CD14-positive monocyte (primary cell): ENCODE measurements around the gene NAIP. TPM values are rescaled to one million over a fixed set of nuclear protein-coding genes. Genes with fewer than 3 reads are reported as not detected.
A peak's percentile ranks its signal among the peaks of the same experiment; 100 is the strongest.
"Not testable (repeated sequence)": the region's sequence is repeated elsewhere in the genome, so short reads cannot be mapped to it uniquely, and the experiment has no call there.

Experiments used
- DNase-seq, 3 donors: peaks; one replicate each; pipeline ENCODE4 v3.0.0-alpha.2; 2011 to 2022
- H2AFZ ChIP-seq: 2 replicates; pipeline ENCODE4 v1.6.0; 2012; ENCODE audit warnings: mild to moderate bottlenecking, low read depth, low read length, inconsistent platforms; ENCODE audit not compliant: insufficient read depth, poor library complexity, severe bottlenecking
- H3K27ac ChIP-seq, 2 donors: 1 replicate in 1 of 2; 2 replicates in 1 of 2; pipeline ENCODE4 v1.5.1; 2012 to 2013; ENCODE audit warnings: low read length in 2 of 2, control low read depth in 1 of 2, inconsistent platforms in 1 of 2, low read depth in 1 of 2, mild to moderate bottlenecking in 1 of 2
- H3K27me3 ChIP-seq, 2 donors: one replicate each; pipeline versions ENCODE4 v1.6.0 to v1.6.1; 2011 to 2013; ENCODE audit warnings: low read length in 2 of 2; ENCODE audit not compliant: control insufficient read depth in 2 of 2, insufficient read depth in 2 of 2
- H3K36me3 ChIP-seq, 2 donors: replicated peaks in 1 of 2; 1 replicate in 1 of 2; 2 replicates in 1 of 2; pipeline versions ENCODE4 v1.5.1 to v1.6.1; 2012 to 2013; ENCODE audit warnings: low read length in 2 of 2, control low read depth in 1 of 2, inconsistent platforms in 1 of 2, mild to moderate bottlenecking in 1 of 2; ENCODE audit not compliant: insufficient read depth in 2 of 2, control insufficient read depth in 1 of 2
- H3K4me1 ChIP-seq, 2 donors: 1 replicate in 1 of 2; 2 replicates in 1 of 2; pipeline versions ENCODE4 v1.5.1 to v1.6.1; 2012 to 2013; ENCODE audit warnings: low read length in 2 of 2, control low read depth in 1 of 2, inconsistent platforms in 1 of 2, mild to moderate bottlenecking in 1 of 2, moderate library complexity in 1 of 2; ENCODE audit not compliant: insufficient read depth in 2 of 2, control insufficient read depth in 1 of 2
- H3K4me2 ChIP-seq: replicated peaks from 2 replicates; pipeline ENCODE3; 2012; ENCODE audit warnings: low read length, moderate library complexity, mild to moderate bottlenecking; ENCODE audit not compliant: poor library complexity, severe bottlenecking; ENCODE audit errors: extremely low read depth
- H3K4me3 ChIP-seq, 3 experiments: fragments of 200-600 bp in 1 of 3; sonication (generic) in 1 of 3; replicated peaks in 1 of 3; 1 replicate in 2 of 3; 2 replicates in 1 of 3; pipeline ENCODE4 v1.5.1; 2011 to 2013; ENCODE audit warnings: low read length in 3 of 3, mild to moderate bottlenecking in 3 of 3, control low read depth in 2 of 3, low read depth in 2 of 3, inconsistent platforms in 1 of 3, moderate library complexity in 1 of 3
- H3K79me2 ChIP-seq: 2 replicates; pipeline ENCODE4 v1.6.0; 2012; ENCODE audit warnings: mild to moderate bottlenecking, control low read depth, inconsistent platforms, low read length, moderate library complexity; ENCODE audit not compliant: insufficient read depth
- H3K9ac ChIP-seq: 2 replicates; pipeline ENCODE4 v1.6.0; 2017; ENCODE audit warnings: low read length, mild to moderate bottlenecking; ENCODE audit not compliant: insufficient read depth, poor library complexity, severe bottlenecking
- H3K9me3 ChIP-seq, 2 donors: replicated peaks in 1 of 2; 1 replicate in 1 of 2; 2 replicates in 1 of 2; pipeline versions ENCODE4 v1.5.1 to v1.6.1; 2012 to 2013; ENCODE audit warnings: low read length in 2 of 2, control low read depth in 1 of 2; ENCODE audit not compliant: control insufficient read depth in 1 of 2, insufficient read depth in 1 of 2
- H4K20me1 ChIP-seq: 2 replicates; pipeline ENCODE4 v1.6.0; 2012; ENCODE audit warnings: mild to moderate bottlenecking, low read length, control low read depth, moderate library complexity; ENCODE audit not compliant: insufficient read depth
- H3K27ac Mint-ChIP-seq, 7 donors: one replicate each; pipeline ENCODE4 v1.8.0; 2020; ENCODE audit warnings: mild to moderate bottlenecking in 7 of 7, mixed read lengths in 7 of 7, moderate library complexity in 6 of 7, inconsistent platforms in 2 of 7
- H3K27me3 Mint-ChIP-seq, 3 donors: one replicate each; pipeline ENCODE4 v1.8.0; 2021 to 2022; ENCODE audit warnings: low read depth in 3 of 3, mild to moderate bottlenecking in 3 of 3, mixed read lengths in 3 of 3, moderate library complexity in 3 of 3, inconsistent platforms in 1 of 3
- H3K36me3 Mint-ChIP-seq, 2 donors: one replicate each; pipeline ENCODE4 v1.8.0; 2020; ENCODE audit warnings: mixed read lengths in 2 of 2, inconsistent platforms in 1 of 2, mild to moderate bottlenecking in 1 of 2
- H3K4me1 Mint-ChIP-seq: one replicate; pipeline ENCODE4 v1.8.0; 2020; ENCODE audit warnings: mild to moderate bottlenecking, mixed read lengths
- H3K4me3 Mint-ChIP-seq, 2 donors: one replicate each; pipeline ENCODE4 v1.8.0; 2020; ENCODE audit warnings: mild to moderate bottlenecking in 2 of 2, mixed read lengths in 2 of 2, moderate library complexity in 1 of 2
- H3K9me3 Mint-ChIP-seq, 7 donors: one replicate each; pipeline ENCODE4 v1.8.0; 2020 to 2022; ENCODE audit warnings: mixed read lengths in 7 of 7, mild to moderate bottlenecking in 6 of 7, moderate library complexity in 6 of 7, inconsistent platforms in 2 of 7
- WGBS: methylation state at CpG from one replicate; pipeline ENCODE4 v1.1.5; 2013; ENCODE audit warnings: missing lambda C conversion rate; ENCODE audit not compliant: insufficient coverage; 5-methylcytosine and 5-hydroxymethylcytosine counted together
- intact Hi-C, 2 donors: fragments of 100-400 bp; cut with micrococcal nuclease; formaldehyde crosslinking; loops; one replicate each; pipeline versions ENCODE4 v1.15.0 to v1.15.1; 2023
- polyA plus RNA-seq, 3 donors: library from polyadenylated mRNA; depleted of rRNA in 1 of 3; unstranded in 2 of 3; stranded (reverse) in 1 of 3; fragments of 300-500 nt in 2 of 3; fragments of >200 nt in 1 of 3; fragmentation: Illumina TruSeq in 2 of 3; gene quantifications; 1 replicate in 2 of 3; 2 replicates in 1 of 3; pipeline ENCODE4 v1.2.3, GENCODE V29; 2012 to 2021

Gene NAIP
- polyA plus RNA-seq, 3 donors = 76.9 to 83.6 (median 77.9) TPM

GRCh38 chr5:70984882-70985281 lies 40.3 kb downstream of the NAIP start:
- intact Hi-C loops, H3K9me3 ChIP-seq, H3K9ac ChIP-seq, H3K4me2 ChIP-seq, H3K27me3 ChIP-seq, H3K27ac Mint-ChIP-seq, H3K4me3 Mint-ChIP-seq, H3K9me3 Mint-ChIP-seq, H3K4me1 ChIP-seq, H3K79me2 ChIP-seq, H3K27me3 Mint-ChIP-seq, H3K36me3 Mint-ChIP-seq, H3K4me1 Mint-ChIP-seq, H4K20me1 ChIP-seq, H3K27ac ChIP-seq, H3K4me3 ChIP-seq, DNase-seq, H3K36me3 ChIP-seq, H2AFZ ChIP-seq: not testable (repeated sequence)
- no CpG with 5 or more reads among the region's 10 CpGs for WGBS

- H3K36me3 ChIP-seq, H3K4me1 ChIP-seq, H3K9me3 ChIP-seq, H3K27me3 Mint-ChIP-seq, H3K27ac ChIP-seq, intact Hi-C loops, H4K20me1 ChIP-seq, H3K4me3 Mint-ChIP-seq, DNase-seq, H3K27me3 ChIP-seq, H3K27ac Mint-ChIP-seq, H3K79me2 ChIP-seq, H2AFZ ChIP-seq, H3K9me3 Mint-ChIP-seq, H3K4me1 Mint-ChIP-seq, H3K9ac ChIP-seq, H3K4me3 ChIP-seq, H3K36me3 Mint-ChIP-seq, H3K4me2 ChIP-seq: not testable (repeated sequence)
- WGBS = no CpG with 5 or more reads among the region's 7 CpGs
Measured at GRCh38 chr5:70967220-70967619, 57.9 kb downstream of the NAIP start.

- H3K27ac Mint-ChIP-seq, H3K27me3 Mint-ChIP-seq, H3K4me3 ChIP-seq, H2AFZ ChIP-seq, H3K36me3 ChIP-seq, H3K9me3 ChIP-seq, H3K9ac ChIP-seq, H3K4me2 ChIP-seq, H3K4me1 Mint-ChIP-seq, H4K20me1 ChIP-seq, H3K79me2 ChIP-seq, H3K4me1 ChIP-seq, H3K36me3 Mint-ChIP-seq, DNase-seq, H3K4me3 Mint-ChIP-seq, H3K9me3 Mint-ChIP-seq, H3K27me3 ChIP-seq, intact Hi-C loops, H3K27ac ChIP-seq: not testable (repeated sequence)
Measured at GRCh38 chr5:70964531-70964930, 60.6 kb downstream of the NAIP start.

- H3K9me3 ChIP-seq, H3K4me1 Mint-ChIP-seq, H2AFZ ChIP-seq, H3K79me2 ChIP-seq, H3K27me3 ChIP-seq, H3K27me3 Mint-ChIP-seq, H3K4me3 ChIP-seq, DNase-seq, intact Hi-C loops, H3K36me3 ChIP-seq, H3K4me1 ChIP-seq, H3K36me3 Mint-ChIP-seq, H4K20me1 ChIP-seq, H3K9ac ChIP-seq, H3K4me2 ChIP-seq, H3K27ac ChIP-seq, H3K4me3 Mint-ChIP-seq, H3K9me3 Mint-ChIP-seq: not testable (repeated sequence)
- H3K27ac Mint-ChIP-seq = peak overlapping the region in 1 of 7 donors; percentile 52
- no CpG with 5 or more reads among the region's 10 CpGs for WGBS
Measured at GRCh38 chr5:70953068-70953467, 72.1 kb downstream of the NAIP start.
